Panc1 (cell line): ENCODE measurements around the gene UNC93A. TPM values are rescaled to one million over a fixed set of nuclear protein-coding genes. Genes with fewer than 3 reads are reported as not detected.
A peak's percentile ranks its signal among the peaks of the same experiment; 100 is the strongest.
"Not testable (repeated sequence)": the region's sequence is repeated elsewhere in the genome, so short reads cannot be mapped to it uniquely, and the experiment has no call there.

Experiments
- ATAC-seq: fragments of 200-7000 bp; cut with Tn5 transposase; 2 replicates; pipeline ENCODE4 v1.9.1; 2020; ENCODE audit warnings: mild to moderate bottlenecking, moderate library complexity
- Bru-seq: library from RNA; stranded (reverse); fragments of 400-500 nt; gene quantifications from one replicate; lab custom pipeline; 2021; lab: Mats Ljungman, UMichigan
- BruChase-seq, 2 experiments: library from RNA; stranded (reverse); fragments of 400-500 nt; gene quantifications; one replicate each; lab custom pipeline; 2021; lab: Mats Ljungman, UMichigan
- BruUV-seq: library from RNA; stranded (reverse); fragments of 400-500 nt; replicated peaks from 2 replicates; lab custom pipeline; 2021; lab: Mats Ljungman, UMichigan
- CTCF ChIA-PET: fragments of 300-600 bp; sonication (Branson Sonifier 250); formaldehyde crosslinking; loops from one replicate; lab custom pipeline; 2022; ENCODE audit warnings: antibody characterized with exemption; lab: Charles Lee
- POLR2A ChIA-PET: fragments of 300-600 bp; sonication (Branson Sonifier 250); formaldehyde crosslinking; loops from one replicate; lab custom pipeline; 2022; ENCODE audit warnings: antibody characterized with exemption; lab: Charles Lee
- DNase-seq: peaks from one replicate; pipeline ENCODE4 v3.0.0-alpha.2; 2010; ENCODE audit warnings: low read depth, low spot score
- H3K27ac ChIP-seq: 2 replicates; pipeline ENCODE4 v1.5.1; 2011; ENCODE audit warnings: mild to moderate bottlenecking, low read length, inconsistent platforms
- H3K27me3 ChIP-seq: fragments of 200-500 bp; sonication (Bioruptor generic); 2 replicates; pipeline ENCODE4 v1.6.0; 2014; ENCODE audit warnings: low read length, inconsistent platforms; ENCODE audit not compliant: control insufficient read depth, insufficient read depth
- H3K36me3 ChIP-seq: fragments of 200-500 bp; sonication (Bioruptor generic); 2 replicates; pipeline ENCODE4 v1.5.1; 2014; ENCODE audit warnings: inconsistent platforms, mild to moderate bottlenecking, low read length, moderate library complexity; ENCODE audit not compliant: control insufficient read depth, insufficient read depth
- H3K4me1 ChIP-seq: 2 replicates; pipeline ENCODE4 v1.5.1; 2011; ENCODE audit warnings: inconsistent platforms, mild to moderate bottlenecking, low read length, moderate library complexity; ENCODE audit not compliant: control insufficient read depth, insufficient read depth
- H3K4me3 ChIP-seq, 2 experiments: 2 replicates each; pipeline ENCODE4 v1.5.1; 2011 to 2012; ENCODE audit warnings: low read depth in 2 of 2, low read length in 2 of 2, mild to moderate bottlenecking in 2 of 2, inconsistent platforms in 1 of 2, moderate library complexity in 1 of 2
- H3K9me3 ChIP-seq: fragments of 200-500 bp; sonication (Bioruptor generic); 2 replicates; pipeline ENCODE4 v1.5.1; 2014; ENCODE audit warnings: low read depth, mild to moderate bottlenecking, inconsistent platforms, low read length, moderate library complexity; ENCODE audit not compliant: control insufficient read depth, insufficient read depth
- CTCF ChIP-seq: fragments of 450-650 bp; IDR thresholded peaks from 2 replicates; pipeline ENCODE4 v1.5.1; 2017; ENCODE audit warnings: mild to moderate bottlenecking
- POLR2AphosphoS5 ChIP-seq: IDR thresholded peaks from 2 replicates; pipeline ENCODE4 v1.6.1; 2012; ENCODE audit warnings: mild to moderate bottlenecking, low read depth, low read length, moderate library complexity
- REST ChIP-seq, 2 experiments: IDR thresholded peaks; 2 replicates each; pipeline ENCODE4 v1.6.1; 2011 to 2012; ENCODE audit warnings: low read depth in 2 of 2, control low read depth in 1 of 2, low read length in 1 of 2, mild to moderate bottlenecking in 1 of 2, moderate library complexity in 1 of 2; ENCODE audit not compliant: insufficient read depth in 1 of 2
- SIN3A ChIP-seq: IDR thresholded peaks from 2 replicates; pipeline ENCODE4 v1.6.1; 2012; ENCODE audit warnings: low read depth, mild to moderate bottlenecking, low read length, moderate library complexity, borderline replicate concordance; ENCODE audit not compliant: insufficient read depth
- TCF7L2 ChIP-seq: IDR thresholded peaks from 2 replicates; pipeline ENCODE4 v1.6.1; 2011; ENCODE audit warnings: mild to moderate bottlenecking, low read depth, low read length, inconsistent platforms
- in situ Hi-C: cut with HindIII; loops from 2 replicates; pipeline ENCODE4 v1.10.0; 2016; ENCODE audit warnings: low sequenced_read_pairs, low pct_unique_long_range_greater_than_20kb
- intact Hi-C: fragments of 100-400 bp; cut with micrococcal nuclease; formaldehyde crosslinking; loops from one replicate; pipeline ENCODE4 v1.10.0; 2022; ENCODE audit not compliant: unreplicated experiment
- long read RNA-seq: library from polyadenylated mRNA; unstranded; transcript quantifications from one replicate; pipeline ENCODE4 v2.0.0, GENCODE V29; 2021; ENCODE audit not compliant: unreplicated experiment
- polyA plus RNA-seq: library from polyadenylated mRNA; unstranded; fragments of >200 nt; gene quantifications from one replicate; pipeline ENCODE4 v1.2.1, GENCODE V29; 2012; ENCODE audit warnings: missing spikeins; ENCODE audit not compliant: insufficient read length
- total RNA-seq: library from RNA; stranded (reverse); gene quantifications from one replicate; pipeline ENCODE4 v1.2.1, GENCODE V29; 2021; ENCODE audit not compliant: unreplicated experiment

The UNC93A gene
- total RNA-seq (not detected), Bru-seq, nascent RNA (percentile 10 among the genes with signal in this experiment), BruChase-seq, experiment 1, labeled RNA remaining after a 2-hour chase (percentile 7 among the genes with signal in this experiment), BruChase-seq, experiment 2, labeled RNA remaining after a 6-hour chase (not detected)
- not detected for polyA plus RNA-seq
- long read RNA-seq: 0 reads

- intact Hi-C loops: no loop called here
- Histone ChIP-seq H3K4me1 (no peaks in the 10 kb centered on the region), H3K36me3 (no peaks in the 10 kb centered on the region), H3K27ac (no peak within 1 kb of the TSS), H3K27me3 (peaks cover 4% of the 10 kb centered on the region), H3K9me3 (no peaks in the 10 kb centered on the region), H3K4me3 (no peak within 1 kb of the TSS)
- ATAC-seq (no peak), DNase-seq (no peak)
- CTCF ChIA-PET: no interaction called here
- POLR2A ChIA-PET: interaction anchor here (1.0 kb wide), 1 partner anchor 9 kb away, joined by 3 read pairs; no protein-coding TSS in a partner anchor
- in situ Hi-C loops: no loop called here
- TF ChIP-seq TCF7L2: no peak
- no peak for TF ChIP-seq SIN3A
- no peak for TF ChIP-seq CTCF
- TF ChIP-seq REST (IDR thresholded peaks at IDR 0.05; ENCODE audit: insufficient read depth in 1 of 2, low read depth in 2 of 2, low read length in 1 of 2): no peak
- TF ChIP-seq POLR2AphosphoS5: no peak
- BruUV-seq: no TSS peak
Measured at GRCh38 chr6:167290786-167291622, at the start of gene UNC93A. UNC93A (plus strand) TSS chr6:167291315; CDS start chr6:167291490, 175 bp downstream.

DNA sequence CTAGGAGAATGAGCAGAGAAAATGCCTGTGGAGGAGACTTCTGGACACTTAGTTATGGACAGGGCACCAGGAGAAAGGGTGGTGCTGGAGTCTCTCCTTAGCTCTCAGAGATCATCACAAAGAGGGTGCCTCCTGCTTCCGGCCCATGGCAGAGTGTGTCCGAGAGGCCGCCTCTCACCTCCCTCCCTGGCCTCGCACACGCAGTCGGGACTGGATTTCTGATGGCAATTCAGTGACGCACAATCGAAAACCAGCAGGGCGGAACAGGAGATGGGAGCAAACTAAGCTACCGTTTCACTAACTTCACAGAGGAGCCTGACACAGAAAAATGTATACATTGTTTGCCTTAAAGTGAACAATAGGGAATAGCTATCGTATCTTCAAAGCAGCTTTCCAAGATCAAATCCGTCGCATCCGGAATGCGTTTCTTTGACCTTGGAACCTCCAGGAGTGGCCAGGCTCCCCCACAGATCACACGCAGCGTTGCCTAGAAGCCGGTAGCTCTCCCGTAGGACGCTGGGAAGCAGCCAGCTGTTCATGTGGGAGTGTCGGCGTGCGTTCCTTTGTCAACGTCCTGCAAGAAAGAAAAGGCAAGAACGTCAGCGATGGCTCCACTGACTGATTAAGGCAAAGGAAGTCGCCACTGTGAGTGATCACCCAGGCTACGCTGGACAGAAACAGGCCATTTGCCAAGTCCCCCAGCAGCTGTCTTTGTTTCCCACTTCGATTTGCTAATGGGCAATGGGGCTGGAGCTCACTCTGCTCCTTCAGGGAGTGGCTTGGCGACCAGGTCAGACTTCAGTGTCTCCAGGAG lies 49.6 kb upstream of the UNC93A start:
- in situ Hi-C loops, BruUV-seq, POLR2A ChIA-PET, H3K27ac ChIP-seq, DNase-seq, ATAC-seq, H3K36me3 ChIP-seq, CTCF ChIA-PET, H3K9me3 ChIP-seq, H3K4me3 ChIP-seq, H3K4me1 ChIP-seq, H3K27me3 ChIP-seq, intact Hi-C loops: not testable (repeated sequence)

GRCh38 chr6:167242135-167242506 lies 49.0 kb upstream of the UNC93A start:
- H3K4me3 ChIP-seq, H3K4me1 ChIP-seq, H3K36me3 ChIP-seq, POLR2A ChIA-PET, H3K9me3 ChIP-seq, intact Hi-C loops, DNase-seq, in situ Hi-C loops, H3K27me3 ChIP-seq, CTCF ChIA-PET, H3K27ac ChIP-seq, BruUV-seq, ATAC-seq: not testable (repeated sequence)

DNA sequence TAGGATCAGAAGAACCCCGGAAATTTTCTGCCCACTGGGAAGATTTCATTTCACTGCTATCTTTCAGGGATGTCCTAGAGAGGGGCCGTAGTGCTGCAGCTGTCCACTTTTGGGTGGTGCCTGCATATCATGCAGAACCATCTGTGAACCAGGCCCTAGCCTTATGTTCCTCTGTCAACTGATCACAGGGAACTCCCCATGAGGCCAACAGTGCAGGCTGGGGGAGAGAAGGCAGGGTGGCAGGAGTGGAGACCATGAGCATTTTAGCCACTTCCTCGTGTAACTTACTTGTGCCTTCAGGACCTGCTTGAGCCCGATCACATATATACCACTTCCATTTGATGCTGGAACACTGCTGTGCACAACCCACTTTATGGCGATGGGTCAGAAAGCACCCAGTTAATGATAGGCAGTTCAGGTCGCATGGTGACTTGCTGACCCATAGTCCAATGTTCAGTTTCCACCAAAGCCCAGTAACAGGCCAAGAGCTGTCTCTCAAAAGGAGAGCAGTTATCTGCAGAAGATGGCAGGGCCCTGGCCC lies 48.5 kb upstream of the UNC93A start:
- intact Hi-C loops, ATAC-seq, H3K27me3 ChIP-seq, H3K27ac ChIP-seq, CTCF ChIA-PET, H3K9me3 ChIP-seq, POLR2A ChIA-PET, H3K4me1 ChIP-seq, in situ Hi-C loops, H3K4me3 ChIP-seq, H3K36me3 ChIP-seq, BruUV-seq, DNase-seq: not testable (repeated sequence)
